IMR-90 (cell line): ENCODE measurements around the gene ESYT3.

Experiments used
- ELK1 ChIP-seq: fragments of 150-350 bp; IDR thresholded peaks from 2 replicates; pipeline ENCODE4 v1.6.1; 2016; ENCODE audit warnings: low read depth, mild to moderate bottlenecking, low read length, moderate library complexity, borderline replicate concordance
- RAD21 ChIP-seq: IDR thresholded peaks from 2 replicates; pipeline ENCODE4 v1.6.1; 2012; ENCODE audit warnings: low read length, improper control_type of control experiment
- USF2 ChIP-seq: fragments of 150-350 bp; IDR thresholded peaks from 2 replicates; pipeline ENCODE4 v1.6.1; 2017; ENCODE audit warnings: mild to moderate bottlenecking, antibody characterized with exemption, low read length, low read depth
- TF ChIP-seq, protein P1 (sequence below): conservative IDR thresholded peaks from 2 replicates; pipeline ENCODE4 v1.5.1; 2012; ENCODE audit warnings: mild to moderate bottlenecking, low read depth, low read length, improper control_type of control experiment

DNA sequence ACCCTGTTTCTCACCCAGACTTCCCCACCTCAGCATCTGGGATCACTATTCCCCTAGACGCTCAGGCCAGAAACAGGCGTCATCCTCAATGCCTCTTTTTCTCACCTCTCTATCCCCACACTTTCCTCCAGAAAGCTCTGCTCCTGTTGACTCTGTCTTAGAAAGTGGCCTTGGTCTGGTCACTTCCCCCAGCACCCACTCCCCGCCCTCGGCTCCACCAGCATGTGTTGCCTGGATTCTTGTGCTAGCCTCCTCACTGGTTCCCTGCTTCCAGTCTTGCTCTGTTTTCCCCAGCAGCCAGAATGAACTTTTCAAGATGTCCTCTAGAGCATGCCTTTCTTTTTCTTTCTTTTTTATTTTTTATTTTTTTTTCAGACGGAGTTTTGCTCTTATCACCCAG, 39.7 kb upstream of the ESYT3 start:
- TF ChIP-seq, protein P1, sequence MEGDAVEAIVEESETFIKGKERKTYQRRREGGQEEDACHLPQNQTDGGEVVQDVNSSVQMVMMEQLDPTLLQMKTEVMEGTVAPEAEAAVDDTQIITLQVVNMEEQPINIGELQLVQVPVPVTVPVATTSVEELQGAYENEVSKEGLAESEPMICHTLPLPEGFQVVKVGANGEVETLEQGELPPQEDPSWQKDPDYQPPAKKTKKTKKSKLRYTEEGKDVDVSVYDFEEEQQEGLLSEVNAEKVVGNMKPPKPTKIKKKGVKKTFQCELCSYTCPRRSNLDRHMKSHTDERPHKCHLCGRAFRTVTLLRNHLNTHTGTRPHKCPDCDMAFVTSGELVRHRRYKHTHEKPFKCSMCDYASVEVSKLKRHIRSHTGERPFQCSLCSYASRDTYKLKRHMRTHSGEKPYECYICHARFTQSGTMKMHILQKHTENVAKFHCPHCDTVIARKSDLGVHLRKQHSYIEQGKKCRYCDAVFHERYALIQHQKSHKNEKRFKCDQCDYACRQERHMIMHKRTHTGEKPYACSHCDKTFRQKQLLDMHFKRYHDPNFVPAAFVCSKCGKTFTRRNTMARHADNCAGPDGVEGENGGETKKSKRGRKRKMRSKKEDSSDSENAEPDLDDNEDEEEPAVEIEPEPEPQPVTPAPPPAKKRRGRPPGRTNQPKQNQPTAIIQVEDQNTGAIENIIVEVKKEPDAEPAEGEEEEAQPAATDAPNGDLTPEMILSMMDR: no peak
- TF ChIP-seq USF2: no peak
- no peak for TF ChIP-seq ELK1
- TF ChIP-seq RAD21: no peak
